HepG2 (cell line): ENCODE measurements around the gene SPRY1. TPM values are rescaled to one million over a fixed set of nuclear protein-coding genes. Genes with fewer than 3 reads are reported as not detected.

ENCODE experiments used
- ATAC-seq: fragments of 200-7000 bp; cut with Tn5 transposase; 3 replicates; pipeline ENCODE4 v1.9.1; 2020; ENCODE audit warnings: mild to moderate bottlenecking, moderate library complexity
- BruUV-seq: library from RNA; stranded (reverse); fragments of 400-500 nt; replicated peaks from 2 replicates; lab custom pipeline; 2021; lab: Mats Ljungman, UMichigan
- CTCF ChIA-PET: fragments of 300-600 bp; formaldehyde crosslinking; extraction: SDS; loops from one replicate; lab custom pipeline; 2021; ENCODE audit warnings: low total read pairs, inconsistent platforms, low intra/inter-chr PET ratio; lab: Yijun Ruan, JAX
- POLR2A ChIA-PET: fragments of 350-600 bp; sonication (Branson Sonifier 250); formaldehyde crosslinking; loops from one replicate; lab custom pipeline; 2020; ENCODE audit warnings: antibody characterized with exemption, inconsistent platforms; lab: Yijun Ruan, JAX
- DNase-seq: peaks from one replicate; pipeline ENCODE4 v3.0.0-alpha.2; 2015; ENCODE audit warnings: low spot score
- FAIRE-seq: peaks from 3 replicates; lab custom pipeline; 2011; peaks lifted over from hg19 to GRCh38; lab: Jason Lieb, UNC
- H2AFZ ChIP-seq: one replicate; pipeline ENCODE4 v1.6.1; 2011; ENCODE audit warnings: low read length, inconsistent platforms
- H3K27ac ChIP-seq: fragments of 300-600 bp; 3 replicates; pipeline ENCODE4 v1.8.0; 2011; ENCODE audit warnings: mixed run types, mild to moderate bottlenecking, mixed read lengths, low read length, inconsistent platforms; ENCODE audit not compliant: insufficient read depth; ENCODE audit errors: extremely low read length
- H3K27me3 ChIP-seq, 2 experiments: fragments of 200-600 bp in 1 of 2; 2 replicates in 1 of 2; 3 replicates in 1 of 2; pipeline versions ENCODE4 v1.6.0 to v1.8.0; 2011; ENCODE audit warnings: low read length in 2 of 2, mild to moderate bottlenecking in 2 of 2, moderate library complexity in 2 of 2, inconsistent platforms in 1 of 2; ENCODE audit not compliant: insufficient read depth in 2 of 2, control insufficient read depth in 1 of 2
- H3K36me3 ChIP-seq, 2 experiments: fragments of 200-600 bp in 1 of 2; replicated peaks in 1 of 2; 2 replicates in 1 of 2; 3 replicates in 1 of 2; pipeline versions ENCODE4 v1.5.1 to v1.8.0; 2011; ENCODE audit warnings: low read length in 2 of 2, inconsistent platforms in 1 of 2; ENCODE audit not compliant: insufficient read depth in 2 of 2, control insufficient read depth in 1 of 2
- H3K4me1 ChIP-seq: 2 replicates; pipeline ENCODE4 v1.5.1; 2012; ENCODE audit warnings: low read length, inconsistent platforms; ENCODE audit not compliant: insufficient read depth
- H3K4me2 ChIP-seq: 2 replicates; pipeline ENCODE4 v1.6.0; 2011; ENCODE audit warnings: low read depth, low read length, inconsistent platforms
- H3K4me3 ChIP-seq, 3 experiments: fragments of 200-600 bp in 1 of 3; sonication (generic), shearing (Covaris generic) in 1 of 3; replicated peaks in 1 of 3; 2 replicates each; pipeline ENCODE4 v1.5.1; 2011 to 2016; ENCODE audit warnings: low read length in 3 of 3, inconsistent platforms in 2 of 3, low read depth in 2 of 3, mild to moderate bottlenecking in 2 of 3, control low read depth in 1 of 3, mixed read lengths in 1 of 3; ENCODE audit not compliant: insufficient read depth in 1 of 3
- H3K79me2 ChIP-seq: one replicate; pipeline ENCODE4 v1.6.1; 2011; ENCODE audit warnings: low read length, inconsistent platforms; ENCODE audit not compliant: insufficient read depth
- H3K9ac ChIP-seq: 2 replicates; pipeline ENCODE4 v1.6.0; 2011; ENCODE audit warnings: mild to moderate bottlenecking, low read depth, low read length, inconsistent platforms; ENCODE audit not compliant: insufficient read depth
- H3K9me3 ChIP-seq: 2 replicates; pipeline ENCODE4 v1.5.1; 2012; ENCODE audit warnings: mild to moderate bottlenecking, low read length
- H4K20me1 ChIP-seq: 2 replicates; pipeline ENCODE4 v1.6.0; 2011; ENCODE audit warnings: inconsistent platforms, mild to moderate bottlenecking, low read length, moderate library complexity; ENCODE audit not compliant: insufficient read depth
- CHD2 ChIP-seq: IDR thresholded peaks from 2 replicates; pipeline ENCODE4 v1.6.1; 2011; ENCODE audit warnings: low read depth, low read length, improper control_type of control experiment
- PTBP1 ChIP-seq: fragments of 200-400 bp; formaldehyde crosslinking; IDR thresholded peaks from 2 replicates; pipeline ENCODE4 v1.6.1; 2018; ENCODE audit warnings: low read length, low read depth; ENCODE audit not compliant: poor library complexity, severe bottlenecking
- SMAD9 ChIP-seq: sonication (generic); formaldehyde crosslinking; IDR thresholded peaks from 2 replicates; pipeline ENCODE4 v1.5.1; 2020; ENCODE audit warnings: mild to moderate bottlenecking, missing genetic modification reagents
- TEAD2 ChIP-seq: sonication (generic); formaldehyde crosslinking; IDR thresholded peaks from 2 replicates; pipeline ENCODE4 v1.9.0; 2021; ENCODE audit warnings: missing genetic modification reagents
- U2AF2 ChIP-seq: fragments of 200-400 bp; formaldehyde crosslinking; IDR thresholded peaks from 2 replicates; pipeline ENCODE4 v1.6.1; 2017; ENCODE audit warnings: low read depth, mild to moderate bottlenecking, low read length
- ZNF205 ChIP-seq: IDR thresholded peaks from 2 replicates; pipeline ENCODE4 v1.6.1; 2018; ENCODE audit warnings: missing biosample characterization, missing genetic modification reagents
- ZNF850 ChIP-seq: sonication (generic); formaldehyde crosslinking; conservative IDR thresholded peaks from 2 replicates; pipeline ENCODE4 v1.9.0; 2021; ENCODE audit warnings: mild to moderate bottlenecking, missing genetic modification reagents
- WGBS: methylation state at CpG from one replicate; pipeline ENCODE4 v1.1.6; 2017; ENCODE audit warnings: low lambda C conversion rate; 5-methylcytosine and 5-hydroxymethylcytosine counted together
- in situ Hi-C: cut with HindIII; loops from 2 replicates; pipeline ENCODE4 v1.10.0; 2017; ENCODE audit warnings: low pct_unique_long_range_greater_than_20kb; ENCODE audit not compliant: extremely low pct_ligation_motif_present
- intact Hi-C: fragments of 100-400 bp; cut with micrococcal nuclease; formaldehyde crosslinking; loops from one replicate; pipeline ENCODE4 v1.10.0; 2022; ENCODE audit not compliant: unreplicated experiment
- polyA plus RNA-seq, 8 experiments: library from polyadenylated mRNA; depleted of rRNA in 3 of 8; stranded (reverse) in 7 of 8; unstranded in 1 of 8; fragments of >200 nt; fragmentation: Illumina TruSeq in 4 of 8; extraction: Trizol in 4 of 8; gene quantifications; 2 replicates each; pipeline versions ENCODE4 v1.2.1 to v1.2.3, GENCODE V29; 2011 to 2016; ENCODE audit warnings: low read depth in 4 of 8, missing spikeins in 1 of 8, mixed read lengths in 1 of 8; ENCODE audit not compliant: insufficient read depth in 1 of 8
- total RNA-seq, 5 experiments: library from RNA; depleted of rRNA; stranded (reverse); fragments of >200 nt; fragmentation: Illumina TruSeq; extraction: Trizol; gene quantifications; 2 replicates each; pipeline ENCODE4 v1.2.3, GENCODE V29; 2016; ENCODE audit warnings: low read depth in 1 of 5
- TF ChIP-seq, protein P1 (sequence below): IDR thresholded peaks from 2 replicates; pipeline ENCODE4 v1.6.1; 2016; ENCODE audit warnings: mild to moderate bottlenecking, missing biosample characterization, missing genetic modification reagents
- TF ChIP-seq, protein P2 (sequence below): sonication (generic); formaldehyde crosslinking; IDR thresholded peaks from 2 replicates; pipeline ENCODE4 v1.4.0; 2020; ENCODE audit warnings: mild to moderate bottlenecking, missing genetic modification reagents, borderline replicate concordance
- TF ChIP-seq, protein P3 (sequence below): IDR thresholded peaks from 2 replicates; pipeline ENCODE4 v1.6.1; 2016; ENCODE audit warnings: missing biosample characterization, missing genetic modification reagents, low read depth

SPRY1 gene
- total and polyA plus RNA-seq, 2 of the 13 experiments (the other 11 are each of a cell fraction or from before 2014, with no cell fraction given) = 24.7 to 33.4 TPM

DNA sequence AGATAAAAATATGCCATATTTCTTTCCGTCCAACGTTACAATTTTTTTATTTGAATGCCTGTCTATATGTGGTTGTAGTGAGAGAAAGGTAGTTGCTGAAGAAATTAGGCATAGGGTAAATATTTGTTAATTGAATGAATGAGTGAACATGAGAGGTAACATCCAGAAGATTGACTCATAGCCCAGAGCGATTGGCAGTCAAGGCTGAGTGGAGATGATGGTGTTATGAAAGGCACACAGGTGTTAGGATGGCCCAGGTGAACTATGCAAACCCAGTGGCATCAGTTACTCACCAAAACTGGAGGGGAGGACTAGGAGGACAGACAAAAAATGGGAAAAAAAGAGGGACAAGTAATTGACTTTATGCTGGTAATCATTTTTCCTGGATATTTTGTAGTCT, 31.7 kb upstream of the SPRY1 start:
- Histone ChIP-seq H3K4me3 (no peak overlapping the region), H4K20me1 (no peaks in the 10 kb centered on the region), H3K4me2 (no peak overlapping the region), H3K9ac (no peak overlapping the region), H3K36me3 (no peaks in the 10 kb centered on the region), H3K79me2 (no peaks in the 10 kb centered on the region), H3K4me1 (peaks cover 13% of the 10 kb centered on the region), H2AFZ (no peak overlapping the region), H3K27ac (no peak overlapping the region), H3K9me3 (no peaks in the 10 kb centered on the region), H3K27me3 (no peaks in the 10 kb centered on the region)
- intact Hi-C loops = no loop called here
- ATAC-seq = no peak
- WGBS = 60% methylated on average over 3 of the region's 3 CpGs
- in situ Hi-C loops = loop anchor here (5.0 kb wide), 1 partner anchor 148 kb away; no protein-coding TSS in a partner anchor
- BruUV-seq = no TSS peak
- no peak for TF ChIP-seq TEAD2 (CRISPR knock-in tag)
- no peak for TF ChIP-seq ZNF850 (CRISPR knock-in tag)
- no peak for TF ChIP-seq SMAD9 (CRISPR knock-in tag)
- no peak for TF ChIP-seq PTBP1
- TF ChIP-seq CHD2 = no peak
- TF ChIP-seq, protein P1, sequence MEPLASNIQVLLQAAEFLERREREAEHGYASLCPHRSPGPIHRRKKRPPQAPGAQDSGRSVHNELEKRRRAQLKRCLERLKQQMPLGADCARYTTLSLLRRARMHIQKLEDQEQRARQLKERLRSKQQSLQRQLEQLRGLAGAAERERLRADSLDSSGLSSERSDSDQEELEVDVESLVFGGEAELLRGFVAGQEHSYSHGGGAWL (CRISPR knock-in tag) = no peak
- TF ChIP-seq ZNF205 (CRISPR knock-in tag) = no peak
- TF ChIP-seq, protein P2, sequence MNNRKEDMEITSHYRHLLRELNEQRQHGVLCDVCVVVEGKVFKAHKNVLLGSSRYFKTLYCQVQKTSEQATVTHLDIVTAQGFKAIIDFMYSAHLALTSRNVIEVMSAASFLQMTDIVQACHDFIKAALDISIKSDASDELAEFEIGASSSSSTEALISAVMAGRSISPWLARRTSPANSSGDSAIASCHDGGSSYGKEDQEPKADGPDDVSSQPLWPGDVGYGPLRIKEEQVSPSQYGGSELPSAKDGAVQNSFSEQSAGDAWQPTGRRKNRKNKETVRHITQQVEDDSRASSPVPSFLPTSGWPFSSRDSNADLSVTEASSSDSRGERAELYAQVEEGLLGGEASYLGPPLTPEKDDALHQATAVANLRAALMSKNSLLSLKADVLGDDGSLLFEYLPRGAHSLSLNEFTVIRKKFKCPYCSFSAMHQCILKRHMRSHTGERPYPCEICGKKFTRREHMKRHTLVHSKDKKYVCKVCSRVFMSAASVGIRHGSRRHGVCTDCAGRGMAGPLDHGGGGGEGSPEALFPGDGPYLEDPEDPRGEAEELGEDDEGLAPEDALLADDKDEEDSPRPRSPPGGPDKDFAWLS = no peak
- TF ChIP-seq U2AF2 = no peak
- TF ChIP-seq, protein P3, sequence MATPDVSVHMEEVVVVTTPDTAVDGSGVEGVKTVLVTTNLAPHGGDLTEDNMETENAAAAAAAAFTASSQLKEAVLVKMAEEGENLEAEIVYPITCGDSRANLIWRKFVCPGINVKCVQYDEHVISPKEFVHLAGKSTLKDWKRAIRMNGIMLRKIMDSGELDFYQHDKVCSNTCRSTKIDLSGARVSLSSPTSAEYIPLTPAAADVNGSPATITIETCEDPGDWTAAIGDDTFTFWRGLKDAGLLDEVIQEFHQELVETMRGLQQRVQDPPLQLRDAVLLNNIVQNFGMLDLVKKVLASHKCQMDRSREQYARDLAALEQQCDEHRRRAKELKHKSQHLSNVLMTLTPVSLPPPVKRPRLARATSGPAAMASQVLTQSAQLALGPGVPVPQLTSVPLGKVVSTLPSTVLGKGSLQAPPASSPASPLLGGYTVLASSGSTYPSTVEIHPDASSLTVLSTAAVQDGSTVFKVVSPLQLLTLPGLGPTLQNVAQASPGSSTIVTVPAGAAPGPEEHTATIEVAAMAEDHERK = no peak
- no peak for DNase-seq
- FAIRE-seq = no peak
- POLR2A ChIA-PET = no interaction called here
- CTCF ChIA-PET = no interaction called here
